SU-DHL-6 (cell line): Measurements from ENCODE around the gene ABCD3.
"Not testable (repeated sequence)": the region's sequence is repeated elsewhere in the genome, so short reads cannot be mapped to it uniquely, and the experiment has no call there.

Experiments
- EZH2phosphoT487 ChIP-seq: fragments of 200-600 bp; sonication (generic), shearing (Covaris generic); conservative IDR thresholded peaks from 2 replicates; pipeline ENCODE4 v1.6.1; 2018; ENCODE audit warnings: mild to moderate bottlenecking, antibody characterized with exemption, low read length, moderate library complexity, mixed read lengths
- TF ChIP-seq, protein P1 (sequence below): fragments of 200-600 bp; sonication (generic); IDR thresholded peaks from one replicate; pipeline ENCODE4 v1.5.1; 2017; ENCODE audit warnings: antibody characterized with exemption, mild to moderate bottlenecking, low read length, moderate library complexity; ENCODE audit not compliant: insufficient read depth, poor library complexity, severe bottlenecking

DNA sequence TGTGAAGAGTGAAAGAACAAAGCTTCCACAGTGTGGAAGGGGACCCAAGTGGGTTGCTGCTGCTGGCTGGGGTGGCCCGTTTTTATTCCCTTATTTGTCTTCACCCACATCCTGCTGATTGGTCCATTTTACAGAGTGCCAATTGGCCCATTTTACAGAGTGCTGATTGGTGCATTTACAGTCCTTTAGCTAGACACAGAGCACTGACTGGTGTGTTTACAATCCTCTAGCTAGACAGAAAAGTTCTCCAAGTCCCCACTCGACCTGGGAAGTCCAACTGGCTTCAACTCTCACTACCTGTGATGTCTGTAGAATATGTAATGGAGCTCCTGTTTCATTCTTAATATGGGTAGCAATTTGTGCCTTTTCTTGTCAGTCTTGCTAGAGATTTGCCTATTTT, 39.7 kb upstream of the ABCD3 start:
- TF ChIP-seq EZH2phosphoT487, result not testable (repeated sequence)
- TF ChIP-seq, protein P1, sequence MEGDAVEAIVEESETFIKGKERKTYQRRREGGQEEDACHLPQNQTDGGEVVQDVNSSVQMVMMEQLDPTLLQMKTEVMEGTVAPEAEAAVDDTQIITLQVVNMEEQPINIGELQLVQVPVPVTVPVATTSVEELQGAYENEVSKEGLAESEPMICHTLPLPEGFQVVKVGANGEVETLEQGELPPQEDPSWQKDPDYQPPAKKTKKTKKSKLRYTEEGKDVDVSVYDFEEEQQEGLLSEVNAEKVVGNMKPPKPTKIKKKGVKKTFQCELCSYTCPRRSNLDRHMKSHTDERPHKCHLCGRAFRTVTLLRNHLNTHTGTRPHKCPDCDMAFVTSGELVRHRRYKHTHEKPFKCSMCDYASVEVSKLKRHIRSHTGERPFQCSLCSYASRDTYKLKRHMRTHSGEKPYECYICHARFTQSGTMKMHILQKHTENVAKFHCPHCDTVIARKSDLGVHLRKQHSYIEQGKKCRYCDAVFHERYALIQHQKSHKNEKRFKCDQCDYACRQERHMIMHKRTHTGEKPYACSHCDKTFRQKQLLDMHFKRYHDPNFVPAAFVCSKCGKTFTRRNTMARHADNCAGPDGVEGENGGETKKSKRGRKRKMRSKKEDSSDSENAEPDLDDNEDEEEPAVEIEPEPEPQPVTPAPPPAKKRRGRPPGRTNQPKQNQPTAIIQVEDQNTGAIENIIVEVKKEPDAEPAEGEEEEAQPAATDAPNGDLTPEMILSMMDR, result not testable (repeated sequence)
